HG03196 (cell line): ENCODE data around the gene GPR84.

Source experiments
- ATAC-seq: cut with Tn5 transposase; IDR thresholded peaks from one replicate; pipeline ENCODE4 v1.9.1; 2021; ENCODE audit not compliant: unreplicated experiment

GPR84 gene

DNA sequence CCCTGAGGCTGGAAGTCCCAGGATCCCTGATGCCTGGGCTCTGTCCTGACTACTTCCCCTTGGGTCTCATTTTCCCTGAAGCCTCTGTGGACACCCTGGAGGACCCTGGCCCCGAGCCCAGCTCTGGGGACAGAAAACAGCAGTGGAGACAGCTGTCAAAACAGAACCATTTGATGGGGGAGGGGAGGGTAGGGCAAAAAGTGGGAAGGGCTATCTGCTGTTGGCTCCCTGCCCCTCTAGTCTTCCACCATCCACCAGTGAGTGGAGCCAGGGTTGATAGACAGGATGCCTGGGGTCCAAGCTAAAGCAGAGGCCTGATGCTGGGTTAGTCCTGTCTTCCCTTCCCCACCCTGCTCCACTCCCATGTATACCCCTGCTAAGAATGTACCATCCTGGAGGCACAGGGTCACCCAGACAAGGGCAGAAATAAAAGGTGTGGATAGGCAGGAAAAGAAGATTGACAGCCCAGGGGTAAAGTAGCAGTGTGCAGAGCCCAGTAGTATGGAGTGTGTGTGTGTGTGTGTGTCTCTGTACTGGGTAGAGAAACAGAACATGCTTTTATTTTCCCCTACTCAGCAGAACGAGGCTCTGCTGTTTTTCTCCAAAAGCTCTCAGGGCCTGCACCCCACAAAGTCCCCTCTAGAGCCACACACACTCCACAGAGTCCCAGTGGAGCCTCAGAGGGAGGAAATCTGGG, 10.4 kb upstream of the GPR84 start:
- no peak for ATAC-seq

DNA sequence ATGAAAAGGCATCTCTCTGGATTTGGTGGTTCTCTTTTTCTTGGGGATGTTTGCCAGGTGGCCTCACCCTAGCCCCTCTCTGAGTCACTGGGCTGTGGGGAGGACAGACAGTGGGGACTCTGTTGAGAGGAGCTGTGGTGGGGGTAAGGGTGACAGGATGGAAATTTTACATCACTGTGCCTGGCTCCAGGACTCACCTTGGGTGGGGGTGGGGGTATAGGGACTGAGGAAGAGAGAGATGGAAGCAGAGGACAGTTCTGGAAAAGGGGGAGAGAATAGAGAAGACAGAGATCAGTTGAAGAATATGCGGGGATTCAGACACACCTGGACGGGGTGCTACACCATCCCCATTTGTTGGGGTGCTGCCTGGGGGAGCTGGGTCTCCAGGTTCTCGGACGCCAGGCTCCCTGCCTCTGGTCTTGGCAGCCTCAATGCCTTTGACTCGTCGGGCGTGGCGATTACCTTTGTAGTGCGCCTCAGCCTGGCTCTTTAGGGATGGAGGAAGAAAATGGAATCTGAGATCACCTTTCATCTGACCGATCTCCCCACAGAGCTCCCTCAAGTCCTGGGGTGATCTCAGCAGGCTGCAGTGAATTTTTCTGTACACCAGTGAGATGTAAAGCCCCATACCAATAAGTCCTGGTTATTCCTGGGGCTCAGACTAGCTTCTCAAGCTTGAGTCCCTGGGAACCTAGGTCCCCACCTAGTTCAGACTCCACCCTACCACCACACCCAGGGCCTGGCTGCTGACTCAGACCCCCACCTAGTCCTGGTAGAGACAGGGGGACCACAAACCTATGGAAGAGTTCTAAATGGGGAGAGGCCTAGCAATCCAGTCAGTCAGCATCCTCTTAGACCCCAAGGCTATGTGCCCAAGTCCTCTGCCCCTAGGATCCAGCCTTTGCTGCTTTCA, 9.6 kb upstream of the GPR84 start:
- ATAC-seq = no peak

DNA sequence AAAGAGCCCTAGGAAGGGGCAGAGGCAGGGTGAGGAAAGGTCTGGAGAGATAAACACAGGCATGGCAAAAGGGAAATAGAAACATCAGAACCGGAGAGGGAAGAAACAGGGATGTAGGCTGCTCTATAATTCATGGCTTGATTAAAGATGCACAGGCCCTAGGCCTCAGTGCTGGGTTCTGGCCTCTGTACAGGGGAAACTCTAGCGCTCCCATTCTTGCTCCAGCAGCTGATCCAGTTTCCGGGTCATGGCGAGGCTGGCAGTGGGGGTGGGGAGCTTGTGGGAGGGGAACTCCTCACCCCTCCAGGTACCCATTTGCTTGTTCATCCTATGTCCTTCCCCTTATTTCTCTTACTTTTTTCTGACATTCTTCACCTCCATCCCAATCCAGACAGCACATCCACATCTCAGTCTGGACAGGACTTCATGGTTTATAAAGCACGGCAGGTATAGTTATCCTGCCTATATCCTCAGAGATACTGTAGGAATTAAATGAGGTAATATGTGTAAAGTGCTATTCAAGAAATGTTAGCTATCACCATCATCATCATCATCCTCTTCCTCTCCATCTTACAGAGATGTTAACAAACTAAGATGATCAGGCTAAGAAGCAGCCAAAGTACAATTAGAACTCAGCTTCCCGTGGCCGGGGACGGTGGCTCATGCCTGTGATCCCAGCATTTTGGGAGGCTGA, 8.0 kb upstream of the GPR84 start:
- ATAC-seq = no peak

DNA sequence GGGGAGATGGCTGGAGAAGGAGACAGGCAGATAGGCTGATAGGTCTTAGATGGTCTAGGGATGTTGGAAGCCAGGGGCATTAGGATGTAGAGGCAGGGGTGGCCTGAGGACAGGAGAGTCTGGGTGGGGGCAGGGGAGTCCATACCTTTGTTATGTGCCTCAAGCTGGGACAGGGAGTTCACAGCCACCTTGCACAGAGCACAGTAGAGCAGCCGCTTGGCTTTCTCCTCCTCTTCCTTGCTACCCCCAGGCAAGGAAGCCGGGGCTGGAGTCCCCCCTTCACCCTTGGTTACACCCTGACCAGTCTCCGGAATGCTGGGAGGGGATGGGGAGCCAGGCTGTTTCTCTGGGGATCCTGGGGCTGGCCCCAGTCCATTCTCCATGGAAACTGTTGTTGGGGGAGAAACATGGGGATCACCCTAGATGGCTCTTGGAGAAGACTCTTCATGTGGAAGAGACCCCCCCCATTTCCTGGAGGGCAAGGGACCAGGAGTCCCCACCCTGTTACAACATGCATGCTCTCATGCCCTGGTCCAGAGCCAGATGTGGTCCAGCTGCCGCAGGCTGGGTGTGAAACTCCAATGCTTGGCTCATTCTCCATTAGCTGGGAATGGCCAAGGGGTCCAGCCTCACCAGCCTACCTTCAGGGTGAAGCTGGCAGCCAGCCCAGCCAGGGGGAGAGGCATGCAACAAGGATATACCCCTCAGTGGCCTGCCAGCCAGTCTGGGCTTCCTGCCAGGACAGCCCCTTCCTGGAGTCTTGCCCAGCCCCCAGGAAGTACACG, 7.2 kb upstream of the GPR84 start:
- ATAC-seq = no peak

DNA sequence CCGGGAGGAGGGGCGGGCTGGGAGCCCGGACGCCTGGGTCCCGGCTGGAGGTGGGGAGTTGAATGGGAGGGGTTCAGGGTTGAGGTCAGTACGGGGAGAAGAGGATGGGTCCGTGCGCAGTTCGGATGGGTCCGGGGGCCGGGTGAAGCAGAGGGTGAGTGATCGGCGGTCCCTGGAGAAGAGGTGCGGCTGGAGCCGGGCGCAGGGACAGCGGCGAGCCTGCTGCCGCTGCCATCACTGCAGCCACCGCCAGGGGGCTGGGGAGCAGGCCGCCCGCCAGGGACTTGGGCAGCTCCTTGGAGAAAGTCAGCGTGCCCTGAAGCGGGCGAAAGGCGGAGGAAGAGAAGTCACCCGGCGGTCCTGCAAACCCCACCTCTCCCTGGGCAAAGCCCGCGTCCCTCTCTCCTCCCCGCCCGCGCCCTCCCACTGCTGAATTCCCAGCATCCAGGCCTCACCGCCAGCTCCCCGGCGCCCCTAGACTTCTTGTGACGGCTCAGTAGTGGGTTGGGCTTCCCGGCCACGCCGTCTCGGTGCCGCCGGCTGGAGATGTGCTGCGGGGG, 6.0 kb upstream of the GPR84 start:
- ATAC-seq = no peak

DNA sequence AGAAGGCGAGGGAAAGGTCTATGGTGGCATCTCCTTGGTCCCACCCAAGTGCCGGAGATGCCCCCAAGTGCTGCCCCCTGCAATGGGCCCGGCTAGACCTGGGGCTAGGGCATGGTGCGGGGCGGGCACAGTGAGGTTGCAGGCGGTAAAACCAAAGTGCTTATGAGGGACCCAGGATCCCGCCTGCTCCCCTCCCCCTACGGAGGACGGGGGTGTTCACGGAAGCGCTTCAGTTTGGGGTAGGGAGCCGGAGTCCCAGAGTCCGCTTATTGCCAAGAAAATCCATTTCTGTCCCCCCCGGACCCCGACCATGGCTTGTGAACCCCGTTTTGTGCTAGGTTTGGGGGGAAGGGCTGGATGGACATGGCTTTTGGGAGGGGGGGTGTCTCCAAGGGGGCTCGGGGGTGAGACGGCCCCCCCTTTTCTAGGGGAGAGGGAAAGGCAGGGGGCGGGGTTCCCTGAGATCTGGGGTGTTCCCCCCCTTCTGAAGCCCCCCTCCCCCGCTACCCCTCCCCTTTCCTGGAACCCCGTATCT, 5.4 kb upstream of the GPR84 start:
- ATAC-seq = no peak

DNA sequence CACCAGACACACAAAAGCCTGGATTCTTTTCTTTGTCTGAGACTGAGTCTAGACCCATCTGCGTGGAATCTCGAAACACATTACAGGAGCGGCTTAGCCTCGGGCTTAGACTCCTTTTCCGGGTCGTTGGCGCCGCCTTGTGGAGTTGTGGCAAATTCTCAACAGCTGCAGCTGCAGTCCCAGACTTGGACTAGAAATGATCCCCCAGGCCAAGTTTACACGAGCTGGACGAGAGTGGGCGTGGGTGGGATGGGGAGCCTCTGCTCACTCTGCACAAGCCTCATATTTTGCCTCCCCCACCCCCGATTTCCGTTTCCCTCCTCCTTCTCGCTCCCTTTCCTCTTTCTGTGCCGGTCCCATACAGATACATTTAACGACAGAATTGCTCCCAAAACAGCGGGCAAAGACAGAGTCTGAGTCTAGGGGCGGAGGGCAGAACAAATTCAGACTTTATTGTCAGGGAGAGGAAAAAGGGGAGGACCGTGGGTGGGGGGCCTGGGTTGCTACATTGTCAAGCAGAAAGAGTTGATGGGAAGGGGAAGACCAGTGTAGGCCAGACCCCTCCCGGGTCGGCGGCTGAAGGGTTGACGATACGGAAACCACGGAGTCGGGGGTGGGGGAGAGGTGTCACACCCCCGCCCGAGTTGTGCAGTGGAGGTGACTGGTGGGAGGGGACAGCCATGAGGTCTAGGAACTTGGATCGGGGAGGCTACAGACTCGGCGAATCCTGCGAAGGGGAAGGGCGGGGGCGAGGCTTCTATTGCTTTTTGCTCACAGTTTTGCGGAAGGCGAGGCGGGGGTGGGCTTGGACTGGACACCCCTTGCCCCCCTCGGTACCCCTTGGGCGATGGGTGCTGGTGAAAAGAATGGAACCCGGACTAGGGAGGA, 4.7 kb upstream of the GPR84 start:
- peak; percentile 58 for ATAC-seq

DNA sequence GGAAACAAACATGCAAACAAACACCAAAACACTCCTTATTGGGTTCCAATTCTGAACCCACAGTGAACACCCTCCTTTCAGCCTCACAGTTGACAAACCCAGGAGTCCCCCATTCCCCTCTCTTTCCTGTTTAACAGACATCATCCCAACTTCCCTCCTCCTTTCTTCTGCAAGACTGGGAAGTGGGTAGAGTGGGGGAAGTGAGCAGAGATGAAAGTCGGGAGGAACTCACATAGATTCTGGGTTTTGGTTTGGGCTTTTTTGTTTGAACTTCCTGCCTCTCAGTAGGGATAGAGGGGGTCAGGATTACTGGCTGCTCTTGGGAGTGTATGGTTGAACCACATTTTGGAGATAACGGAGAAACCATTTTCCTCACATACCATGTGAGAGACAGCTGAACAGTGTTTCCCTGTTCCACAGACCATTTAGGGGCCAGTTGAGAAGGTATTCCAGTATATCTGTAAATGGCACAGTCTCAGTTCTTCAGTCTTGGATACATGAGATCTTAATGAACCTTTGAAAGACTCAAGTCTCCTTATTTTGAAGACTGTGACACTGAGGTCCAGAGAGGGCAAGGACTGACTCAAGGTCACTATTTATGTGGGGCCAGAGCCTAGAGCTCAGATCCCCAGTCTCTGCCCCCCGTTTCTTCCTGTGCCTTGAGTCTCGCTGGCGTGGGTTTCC, 3.9 kb upstream of the GPR84 start:
- ATAC-seq = peak; percentile 9

DNA sequence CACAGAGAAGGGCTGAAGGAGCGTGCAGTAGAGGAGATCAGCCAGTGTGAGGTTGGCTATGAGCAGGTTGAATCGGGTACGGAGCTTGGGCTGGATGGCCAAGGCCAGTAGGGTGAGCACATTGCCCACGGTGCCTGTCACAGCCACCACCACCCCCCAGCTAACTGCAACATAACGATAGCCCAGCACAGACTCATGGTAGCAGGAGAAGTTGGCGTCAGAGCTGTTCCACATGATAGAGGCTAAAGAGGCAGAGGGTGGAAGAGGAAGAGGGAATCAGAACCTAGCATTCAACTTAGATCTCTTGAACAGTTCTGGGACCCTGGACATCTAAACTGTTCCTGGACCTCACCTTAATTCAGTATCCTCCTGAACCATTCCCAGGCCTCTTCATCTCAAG, 668 bp downstream of the GPR84 start:
- ATAC-seq = no peak

DNA sequence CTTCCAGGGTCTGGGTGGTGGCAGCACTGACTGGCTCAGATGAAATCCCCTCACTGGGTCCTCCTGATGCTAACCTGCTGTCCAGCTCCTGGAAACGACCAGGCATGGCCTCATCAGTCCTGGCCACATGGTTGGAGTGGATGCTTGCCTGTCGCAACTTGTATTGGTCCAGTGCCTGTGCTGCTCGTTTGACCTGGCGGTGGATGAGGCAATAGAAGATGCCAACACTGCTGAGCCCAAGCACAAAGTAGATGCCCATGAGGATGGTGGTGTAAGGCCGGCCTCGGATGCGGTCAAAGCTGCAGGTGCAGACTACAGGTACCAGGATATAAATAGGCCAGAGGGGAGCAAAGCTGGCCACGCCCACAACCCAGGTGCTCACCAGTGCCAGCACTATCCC, 1.2 kb downstream of the GPR84 start:
- ATAC-seq = no peak

DNA sequence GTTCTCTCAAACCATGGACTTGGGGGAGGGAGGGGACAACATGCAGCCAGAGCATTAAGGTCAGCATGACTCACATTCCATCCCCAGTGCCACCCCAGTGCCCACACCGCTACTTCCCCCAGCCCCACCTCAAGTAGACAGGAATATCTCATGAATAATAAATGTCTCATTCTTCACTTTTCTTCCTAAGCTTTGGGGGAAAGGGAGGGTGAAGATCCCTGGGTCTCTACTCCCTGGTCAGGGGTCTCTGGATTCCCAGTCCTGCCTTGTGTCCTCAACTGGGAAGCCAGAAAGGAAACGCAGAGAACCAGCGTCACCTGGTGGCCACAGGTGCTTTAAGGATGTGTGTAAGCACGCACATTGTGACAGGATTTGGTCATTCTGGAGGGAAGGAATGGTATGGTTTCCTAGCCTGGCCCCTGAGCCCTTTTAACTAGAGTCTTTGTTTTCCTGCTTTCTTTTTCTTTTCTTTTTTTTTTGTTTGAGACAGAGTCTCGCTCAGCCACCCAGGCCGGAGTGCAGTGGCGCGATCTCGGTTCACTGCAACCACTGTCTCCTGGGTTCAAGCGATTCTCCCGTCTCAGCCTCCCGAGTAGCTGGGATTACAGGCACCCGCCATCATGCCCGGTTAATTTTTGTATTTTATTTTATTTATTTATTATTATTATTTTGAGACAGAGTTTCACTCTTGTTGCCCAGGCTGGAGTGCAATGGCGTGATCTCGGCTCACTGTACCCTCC, 3.4 kb downstream of the GPR84 start:
- no peak for ATAC-seq

DNA sequence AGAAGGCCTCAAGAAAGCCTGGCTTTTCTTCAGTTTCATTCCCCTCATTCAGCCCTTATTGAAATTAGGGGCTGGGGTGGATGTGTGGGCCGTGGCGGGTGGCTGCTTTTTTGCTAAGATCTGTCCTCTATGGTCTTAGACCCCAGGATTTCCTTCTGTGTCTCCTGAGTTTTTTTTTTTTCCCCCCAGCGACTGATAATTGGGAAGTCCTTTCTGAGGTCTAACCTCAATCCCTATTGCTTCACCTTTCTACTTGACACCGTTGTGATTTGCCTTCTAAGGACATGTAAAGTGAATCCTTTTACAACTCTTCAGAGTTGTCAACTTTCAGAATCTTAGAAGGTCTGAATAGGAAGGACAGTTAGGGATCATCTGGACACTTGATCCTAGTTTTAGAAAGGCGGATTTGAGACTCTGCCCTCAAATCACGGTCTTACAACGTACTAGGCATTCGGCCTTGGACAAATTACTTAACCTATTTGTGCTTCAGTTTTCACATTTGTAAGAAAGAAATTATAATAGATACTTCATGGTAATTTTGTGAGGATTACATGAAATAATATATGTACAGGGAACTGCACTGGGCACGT, 4.4 kb downstream of the GPR84 start:
- ATAC-seq = no peak

DNA sequence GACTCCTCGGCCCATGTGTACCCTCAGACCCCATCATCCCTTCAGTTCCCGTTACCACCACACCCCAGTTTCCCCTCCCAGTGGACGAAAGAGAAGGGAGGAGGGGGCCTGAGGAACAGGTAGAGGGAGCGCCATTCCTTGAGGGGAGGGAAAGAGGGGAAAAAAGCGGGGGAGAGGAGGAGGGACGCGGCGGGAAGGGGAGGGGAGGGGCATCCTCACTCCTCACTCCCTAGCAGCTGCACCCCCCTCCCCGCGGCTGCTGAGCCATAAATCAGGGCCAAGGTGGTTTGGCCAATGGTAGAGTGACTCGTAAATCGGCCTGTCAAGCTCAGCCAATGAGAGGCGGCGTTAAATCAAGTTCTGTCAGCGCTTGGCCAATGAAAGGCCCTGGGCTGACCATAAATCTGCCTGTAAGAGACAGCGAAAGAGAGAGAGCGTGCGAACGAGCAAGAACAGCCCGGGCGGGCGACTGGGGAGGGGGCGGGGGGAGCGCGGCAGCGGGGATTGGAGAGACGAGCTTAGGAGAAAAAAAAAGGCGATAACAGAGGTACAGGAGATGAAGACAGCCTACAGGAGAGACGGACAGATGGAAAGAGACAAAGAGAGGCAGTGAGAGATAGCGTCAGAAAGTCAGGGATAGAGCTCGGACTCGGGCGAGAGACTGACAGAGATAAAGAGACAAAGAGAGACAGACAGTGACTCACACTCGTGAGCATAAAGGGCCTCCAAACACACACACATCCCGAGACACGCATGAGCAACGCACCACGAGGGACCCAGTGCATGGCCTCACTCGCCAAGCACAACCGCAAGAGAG, 5.1 kb downstream of the GPR84 start:
- ATAC-seq = peak; percentile 93

DNA sequence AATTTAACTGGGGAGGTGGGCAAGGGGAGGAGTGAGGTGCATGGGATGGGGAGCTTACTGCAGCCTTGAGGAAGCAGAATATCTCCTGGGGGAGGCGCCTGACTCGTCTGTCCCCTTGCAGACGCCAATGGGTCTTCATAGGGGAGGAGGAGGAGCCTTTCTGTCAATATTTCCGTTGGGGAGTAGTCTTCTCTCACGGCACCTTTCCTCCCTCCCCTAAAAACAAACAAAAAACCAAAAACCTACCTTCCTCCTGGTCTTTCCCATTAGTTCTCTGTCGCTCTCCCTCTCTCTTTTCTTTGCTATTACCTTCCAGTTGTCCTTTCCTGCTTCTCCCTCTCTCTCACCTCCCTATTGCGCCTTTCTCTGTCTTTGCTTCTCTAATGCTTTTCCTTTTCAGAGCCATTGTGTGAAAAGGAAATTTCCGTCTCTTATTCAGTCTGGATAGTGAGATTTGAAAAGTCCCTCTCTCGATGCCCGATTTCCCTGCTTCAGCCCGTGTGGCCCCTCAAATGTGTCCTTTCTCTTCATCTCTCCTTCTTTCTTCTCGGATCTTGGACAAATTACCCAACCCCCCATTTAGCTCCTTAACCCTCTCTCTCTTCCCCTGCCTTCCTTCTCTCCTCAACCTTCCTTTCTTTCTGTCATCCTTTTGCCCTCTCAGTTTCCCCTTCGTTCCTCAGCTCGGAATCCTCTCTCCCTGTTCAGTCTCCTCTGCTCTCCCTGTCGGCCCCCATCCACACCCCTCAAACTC, 5.9 kb downstream of the GPR84 start:
- ATAC-seq = no peak

DNA sequence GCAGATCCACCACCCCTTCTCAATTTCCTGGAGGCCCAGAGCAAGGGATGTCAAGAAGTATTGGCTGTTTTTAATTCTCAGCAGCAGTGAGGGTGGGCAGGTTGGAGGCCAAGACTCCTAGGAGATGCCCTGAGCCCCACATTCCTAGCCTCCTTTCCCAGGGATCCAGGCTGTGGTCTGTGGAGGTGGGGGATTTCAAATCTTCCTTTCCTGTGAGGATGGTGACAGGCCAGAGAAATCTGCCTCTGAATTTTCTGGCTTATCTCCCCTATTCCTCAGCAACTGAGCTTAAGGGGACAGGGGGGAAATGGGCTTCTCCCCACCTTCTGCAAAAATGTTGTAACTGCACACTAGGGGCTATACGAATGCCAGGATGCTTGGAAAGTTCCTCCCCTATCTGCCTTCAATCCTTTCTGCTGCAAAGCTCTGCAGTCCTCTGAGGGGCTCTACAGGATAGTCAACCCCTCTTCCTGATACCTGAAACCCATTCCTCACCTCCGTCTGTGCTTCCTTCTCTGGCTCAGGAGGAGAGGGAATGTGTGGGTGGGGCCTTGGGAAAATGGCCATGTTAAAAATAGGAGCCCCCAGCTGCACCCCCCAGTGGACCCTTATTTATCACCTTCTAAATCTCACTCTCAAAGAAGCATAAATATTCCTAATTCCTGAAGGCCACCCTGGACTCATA, 6.6 kb downstream of the GPR84 start:
- no peak for ATAC-seq

DNA sequence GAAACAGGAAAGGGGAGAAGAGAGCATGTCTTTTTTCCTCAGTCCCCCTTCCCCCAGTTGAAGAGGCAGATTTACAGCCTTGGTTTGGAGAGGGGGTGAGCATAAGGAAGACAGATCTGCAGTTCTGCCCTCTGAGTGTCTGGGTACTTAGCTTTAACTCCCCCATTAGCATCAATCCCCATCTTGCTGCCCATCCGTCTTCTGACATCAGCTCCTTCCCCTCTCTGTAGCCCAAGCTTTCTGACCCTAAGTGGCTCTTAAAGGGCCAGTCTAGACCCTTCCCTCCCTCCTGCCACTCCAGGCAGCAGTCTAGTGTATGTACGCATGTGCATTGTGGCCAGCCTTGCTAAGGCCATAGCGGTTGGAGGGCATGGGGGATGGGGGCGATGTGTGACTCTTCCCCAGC, 7.3 kb downstream of the GPR84 start:
- ATAC-seq = no peak
